ENCODE measurements around the gene PLA2G2D. TPM values are rescaled to one million over a fixed set of nuclear protein-coding genes. Genes with fewer than 3 reads are reported as not detected.

The PLA2G2D gene, protein sequence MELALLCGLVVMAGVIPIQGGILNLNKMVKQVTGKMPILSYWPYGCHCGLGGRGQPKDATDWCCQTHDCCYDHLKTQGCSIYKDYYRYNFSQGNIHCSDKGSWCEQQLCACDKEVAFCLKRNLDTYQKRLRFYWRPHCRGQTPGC
- total RNA-seq (2016; rRNA removed; fragmentation: Illumina TruSeq; extraction: Trizol) (not detected in 2 replicates), polyA plus RNA-seq (2011; rRNA removed) (not detected in 2 replicates), polyA minus RNA-seq (2011; rRNA and poly(A)+ RNA removed; ENCODE audit: low replicate concordance) (not detected in 2 replicates), Bru-seq, nascent RNA (not detected), BruChase-seq, experiment 1, labeled RNA remaining after a 6-hour chase (not detected), BruChase-seq, experiment 2, labeled RNA remaining after a 2-hour chase (not detected)
- total RNA-seq (2016; cell fraction: cytosol; rRNA removed; fragmentation: Illumina TruSeq; extraction: Trizol; ENCODE audit: low read depth), result not detected in 2 replicates
- not detected in 2 replicates for total RNA-seq (2016; cell fraction: insoluble cytoplasmic fraction; rRNA removed; fragmentation: Illumina TruSeq; extraction: Trizol)
- total RNA-seq (2016; cell fraction: membrane; rRNA removed; fragmentation: Illumina TruSeq; extraction: Trizol), result not detected in 2 replicates
- total RNA-seq (2016; cell fraction: nucleus; rRNA removed; fragmentation: Illumina TruSeq; extraction: Trizol), result not detected in 2 replicates
- not detected in 2 replicates for polyA plus RNA-seq (2011; cell fraction: cytosol; rRNA removed)
- polyA plus RNA-seq (2011; cell fraction: nucleus; rRNA removed), result not detected in 2 replicates
- polyA plus RNA-seq (2012), result not detected in 2 replicates
- not detected in 2 replicates for polyA plus RNA-seq (2016; cell fraction: cytosol; fragmentation: Illumina TruSeq; extraction: Trizol; ENCODE audit: low read depth)
- not detected in 2 replicates for polyA plus RNA-seq (2016; cell fraction: insoluble cytoplasmic fraction; fragmentation: Illumina TruSeq; extraction: Trizol; ENCODE audit: low read depth)
- polyA plus RNA-seq (2016; cell fraction: membrane; fragmentation: Illumina TruSeq; extraction: Trizol; ENCODE audit: low read depth), result not detected in 2 replicates
- polyA plus RNA-seq (2016; cell fraction: nucleus; fragmentation: Illumina TruSeq; extraction: Trizol; ENCODE audit: insufficient read depth, low read depth), result not detected in 2 replicates
- polyA minus RNA-seq (2011; cell fraction: cytosol; rRNA and poly(A)+ RNA removed), result not detected in 2 replicates
- polyA minus RNA-seq (2011; cell fraction: nucleus; rRNA and poly(A)+ RNA removed), result not detected in 2 replicates
- long read RNA-seq, experiment 1, result 0 reads
- long read RNA-seq, experiment 2, result 0 reads

DNA sequence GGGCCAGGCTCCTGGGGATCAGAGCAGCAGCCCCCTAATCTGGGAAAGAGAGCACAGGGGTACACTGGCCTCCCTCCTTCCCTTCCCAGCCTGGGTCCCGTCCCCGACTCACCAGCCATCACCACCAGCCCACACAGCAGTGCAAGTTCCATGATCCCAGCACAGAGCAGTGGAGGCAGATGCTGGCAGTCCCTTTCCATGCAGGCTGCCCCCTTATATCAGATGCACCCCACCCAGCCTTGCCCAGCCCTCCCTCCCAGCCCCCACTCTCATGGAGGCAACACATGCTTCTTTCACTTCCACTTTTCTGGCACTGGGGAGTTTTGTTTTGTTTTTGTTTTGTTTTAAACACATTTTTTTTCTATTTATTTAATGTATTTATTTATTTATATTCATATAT, at the start of gene PLA2G2D:
PLA2G2D (minus strand) TSS at position 190 of the 400 bp plus-strand sequence; CDS start at position 152, 38 bp downstream.
- Histone ChIP-seq H3K4me1 (ENCODE audit: insufficient read depth, low read length) (no peaks in the 10 kb centered on the region), H3K4me3 (replicated peaks in 1 of 3; ENCODE audit: insufficient read depth in 1 of 3, low read depth in 2 of 3, low read length in 3 of 3) (no peak within 1 kb of the TSS), H3K4me2 (ENCODE audit: low read depth, low read length) (no peak within 1 kb of the TSS), H3K36me3 (replicated peaks in 1 of 2; ENCODE audit: control insufficient read depth in 1 of 2, insufficient read depth in 2 of 2, low read length in 2 of 2) (no peaks in the 10 kb centered on the region), H3K27me3 (ENCODE audit: control insufficient read depth in 1 of 2, insufficient read depth in 2 of 2, low read length in 2 of 2) (peaks cover 1 to 28% of the 10 kb centered on the region in 2 experiments; a peak in 3 of 5 replicates), H4K20me1 (ENCODE audit: insufficient read depth, low read length) (no peaks in the 10 kb centered on the region), H2AFZ (ENCODE audit: low read length) (no peak within 1 kb of the TSS), H3K27ac (ENCODE audit: extremely low read length, insufficient read depth, low read length) (no peak within 1 kb of the TSS), H3K79me2 (ENCODE audit: insufficient read depth, low read length) (no peaks in the 10 kb centered on the region), H3K9me3 (ENCODE audit: low read length) (no peaks in the 10 kb centered on the region), H3K9ac (ENCODE audit: insufficient read depth, low read depth, low read length) (no peak within 1 kb of the TSS)
- TF ChIP-seq ADNP (CRISPR knock-in tag; IDR thresholded peaks at IDR 0.05), result no peak
- TF ChIP-seq SUZ12 (IDR thresholded peaks at IDR 0.05; ENCODE audit: low read depth, low read length), result no peak
- TF ChIP-seq CHD2 (IDR thresholded peaks at IDR 0.05; ENCODE audit: low read depth, low read length), result no peak
- TF ChIP-seq HDAC6 (IDR thresholded peaks at IDR 0.05; ENCODE audit: low read depth, low read length), result no peak
- TF ChIP-seq ZFP36L1 (CRISPR knock-in tag; IDR thresholded peaks at IDR 0.05), result no peak
- TF ChIP-seq HHEX (CRISPR knock-in tag; IDR thresholded peaks at IDR 0.05), result no peak
- no peak for TF ChIP-seq ZNF878 (CRISPR knock-in tag; IDR thresholded peaks at IDR 0.05)
- ATAC-seq (no peak), DNase-seq (ENCODE audit: low spot score) (no peak), FAIRE-seq (no peak)
- CTCF ChIA-PET (ENCODE audit: low intra/inter-chr PET ratio, low total read pairs), result no interaction called here
- POLR2A ChIA-PET, result no interaction called here
- no TSS peak for BruUV-seq (replicated peaks)
- no CpG with 5 or more reads among the region's 2 CpGs for WGBS (ENCODE audit: low lambda C conversion rate)
- in situ Hi-C loops (cut with HindIII; ENCODE audit: extremely low pct_ligation_motif_present, low pct_unique_long_range_greater_than_20kb), result no loop called here
- intact Hi-C loops (cut with micrococcal nuclease; ENCODE audit: unreplicated experiment), result no loop called here
